ENCODE data around the gene TRAPPC3. TPM values are rescaled to one million over a fixed set of nuclear protein-coding genes. Genes with fewer than 3 reads are reported as not detected.
A peak's percentile ranks its signal among the peaks of the same experiment; 100 is the strongest.

TRAPPC3 gene
- total RNA-seq, 4 donors from 2014 or later = 10.6 to 70.6 (median 38.1) TPM

- H3K36me3 ChIP-seq = no peaks in the 10 kb centered on the region
- TF ChIP-seq CTCF (IDR thresholded peaks at IDR 0.05) (no peak), POLR2A (IDR thresholded peaks at IDR 0.05) (no peak)
- intact Hi-C loops (cut with DNase I; ENCODE audit: low total_unique reads) = no loop called here
- H3K27ac ChIP-seq = no peak overlapping the region
- H3K4me3 ChIP-seq = no peak overlapping the region
- no peak for DNase-seq
- no peaks in the 10 kb centered on the region for H3K9me3 ChIP-seq
- no peaks in the 10 kb centered on the region for H3K4me1 ChIP-seq
- no peaks in the 10 kb centered on the region for H3K27me3 ChIP-seq
These were observed 29.8 kb downstream of the TRAPPC3 start for GRCh38 chr1:36119456-36119855.

GRCh38 chr1:36118447-36119204 lies 30.7 kb downstream of the TRAPPC3 start:
- Histone ChIP-seq H3K27me3 (no peaks in the 10 kb centered on the region), H3K27ac (no peak overlapping the region), H3K4me1 (no peaks in the 10 kb centered on the region), H3K9me3 (no peaks in the 10 kb centered on the region), H3K36me3 (no peaks in the 10 kb centered on the region), H3K4me3 (no peak overlapping the region)
- intact Hi-C loops (cut with DNase I; ENCODE audit: low total_unique reads) = no loop called here
- TF ChIP-seq CTCF (IDR thresholded peaks at IDR 0.05) = no peak
- DNase-seq = no peak

- H3K9me3 ChIP-seq = no peaks in the 10 kb centered on the region
- H3K36me3 ChIP-seq = no peaks in the 10 kb centered on the region
- H3K27me3 ChIP-seq = no peaks in the 10 kb centered on the region
- TF ChIP-seq CTCF (IDR thresholded peaks at IDR 0.05) = no peak
- no peak for TF ChIP-seq POLR2A (IDR thresholded peaks at IDR 0.05)
- intact Hi-C loops (cut with DNase I; ENCODE audit: low total_unique reads) = no loop called here
- no peak overlapping the region for H3K4me3 ChIP-seq
- no peak for DNase-seq
- H3K4me1 ChIP-seq = no peaks in the 10 kb centered on the region
- no peak overlapping the region for H3K27ac ChIP-seq
These were observed 32.4 kb downstream of the TRAPPC3 start for GRCh38 chr1:36116901-36117300.

- H3K36me3 ChIP-seq = no peaks in the 10 kb centered on the region
- no peak overlapping the region for H3K27ac ChIP-seq
- H3K9me3 ChIP-seq = no peaks in the 10 kb centered on the region
- no peak for DNase-seq
- no peaks in the 10 kb centered on the region for H3K27me3 ChIP-seq
- no peak overlapping the region for H3K4me3 ChIP-seq
- intact Hi-C loops (cut with DNase I; ENCODE audit: low total_unique reads) = no loop called here
- H3K4me1 ChIP-seq = no peaks in the 10 kb centered on the region
- TF ChIP-seq CTCF (IDR thresholded peaks at IDR 0.05) (no peak), POLR2A (IDR thresholded peaks at IDR 0.05) (no peak)
These were observed 33.4 kb downstream of the TRAPPC3 start for GRCh38 chr1:36115931-36116330.

- Histone ChIP-seq H3K4me1 (no peaks in the 10 kb centered on the region), H3K27ac (peak overlapping the region in 1 of 2 donors; percentile 14), H3K27me3 (no peaks in the 10 kb centered on the region), H3K36me3 (no peaks in the 10 kb centered on the region), H3K4me3 (no peak overlapping the region), H3K9me3 (no peaks in the 10 kb centered on the region)
- intact Hi-C loops (cut with DNase I; ENCODE audit: low total_unique reads) = no loop called here
- no peak for TF ChIP-seq CTCF (IDR thresholded peaks at IDR 0.05)
- no peak for TF ChIP-seq POLR2A (IDR thresholded peaks at IDR 0.05)
- DNase-seq = no peak
These were observed 34.1 kb downstream of the TRAPPC3 start for GRCh38 chr1:36115200-36115669.
